A549 treated with AZD9567 at 1 μM for 4 hours (cell line): ENCODE results near the gene CCL3. TPM values are rescaled to one million over a fixed set of nuclear protein-coding genes. Genes with fewer than 3 reads are reported as not detected.

Source experiments
- total RNA-seq: library from RNA; stranded (reverse); fragments of 200-300 nt; extraction: Qiagen RNA extraction; gene quantifications from 5 replicates; pipeline ENCODE4 v1.2.3, GENCODE V29; 2022; ENCODE audit not compliant: insufficient read depth

Gene CCL3
- not detected in 5 replicates for total RNA-seq

DNA sequence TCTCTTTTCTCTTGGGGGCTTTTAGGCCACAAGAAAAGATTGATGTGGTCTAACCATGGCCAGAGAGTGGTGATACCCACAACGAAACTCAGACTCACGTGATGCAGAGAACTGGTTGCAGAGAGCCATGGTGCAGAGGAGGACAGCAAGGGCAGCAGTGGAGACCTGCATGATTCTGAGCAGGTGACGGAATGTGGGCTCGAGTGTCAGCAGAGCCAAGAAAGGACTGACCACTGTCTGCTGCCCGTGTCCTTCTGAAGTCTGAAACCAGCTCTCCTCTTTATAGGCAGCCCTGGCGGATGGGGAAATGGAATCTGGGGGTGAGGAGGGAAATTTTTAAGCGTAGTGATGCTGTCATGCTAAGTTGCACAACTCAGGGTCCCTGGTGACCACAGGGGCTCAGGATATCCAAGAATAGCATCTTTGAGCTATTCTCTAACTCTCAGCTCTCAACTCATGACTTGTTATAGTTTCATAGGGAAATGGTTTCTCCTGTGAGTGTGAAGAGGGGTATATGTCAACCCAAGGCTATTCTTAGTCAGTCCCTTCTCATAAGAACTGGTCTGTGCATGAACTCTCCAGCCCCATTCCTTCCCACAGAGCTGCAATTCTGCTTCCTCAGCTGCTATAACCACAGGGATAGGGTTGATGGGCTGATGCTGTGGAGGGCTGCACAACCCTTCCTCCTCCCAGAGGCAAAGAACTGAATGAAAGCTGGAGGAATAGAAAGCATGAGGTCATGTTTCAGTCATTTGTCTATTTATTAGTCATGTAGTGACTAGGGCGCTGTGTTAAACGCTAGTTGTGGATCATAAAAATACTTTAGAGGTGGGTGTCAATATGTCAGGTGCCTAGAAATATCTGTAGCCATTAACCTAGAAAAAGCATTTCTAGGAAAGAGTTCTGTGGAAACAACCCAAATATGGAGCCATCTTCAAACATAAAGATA, at the start of gene CCL3:
Gene CCL3, minus strand, starts transcription at position 256 of the 949 bp plus-strand sequence. Its CDS starts 85 bp downstream, at position 171.

DNA sequence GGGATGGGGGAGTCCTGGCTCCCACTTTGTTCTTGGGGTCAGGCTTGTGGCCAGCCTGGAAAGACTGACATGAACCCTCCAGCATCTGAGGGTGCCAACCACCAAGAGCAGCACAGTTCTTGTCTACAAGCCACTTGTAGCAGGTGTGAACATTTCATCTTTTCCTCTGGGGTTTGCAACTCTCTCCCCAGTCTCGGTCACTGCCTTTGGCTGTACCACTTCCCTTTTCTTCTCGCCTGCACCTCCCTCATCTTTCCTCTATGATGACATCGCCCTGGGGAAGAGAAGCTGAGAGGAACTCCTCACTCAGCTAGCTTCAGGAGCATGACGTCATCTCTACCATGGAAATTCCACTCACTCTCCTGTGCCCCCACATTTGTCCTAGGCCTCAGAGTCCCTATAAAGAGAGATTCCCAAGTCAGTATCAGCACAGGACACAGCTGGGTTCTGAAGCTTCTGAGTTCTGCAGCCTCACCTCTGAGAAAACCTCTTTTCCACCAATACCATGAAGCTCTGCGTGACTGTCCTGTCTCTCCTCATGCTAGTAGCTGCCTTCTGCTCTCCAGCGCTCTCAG, 13.5 kb upstream of the CCL3 start, which contains the start of gene CCL4:
Gene CCL4, plus strand, starts transcription at position 427 of the 575 bp plus-strand sequence. Its CDS starts 79 bp downstream, at position 506.

DNA sequence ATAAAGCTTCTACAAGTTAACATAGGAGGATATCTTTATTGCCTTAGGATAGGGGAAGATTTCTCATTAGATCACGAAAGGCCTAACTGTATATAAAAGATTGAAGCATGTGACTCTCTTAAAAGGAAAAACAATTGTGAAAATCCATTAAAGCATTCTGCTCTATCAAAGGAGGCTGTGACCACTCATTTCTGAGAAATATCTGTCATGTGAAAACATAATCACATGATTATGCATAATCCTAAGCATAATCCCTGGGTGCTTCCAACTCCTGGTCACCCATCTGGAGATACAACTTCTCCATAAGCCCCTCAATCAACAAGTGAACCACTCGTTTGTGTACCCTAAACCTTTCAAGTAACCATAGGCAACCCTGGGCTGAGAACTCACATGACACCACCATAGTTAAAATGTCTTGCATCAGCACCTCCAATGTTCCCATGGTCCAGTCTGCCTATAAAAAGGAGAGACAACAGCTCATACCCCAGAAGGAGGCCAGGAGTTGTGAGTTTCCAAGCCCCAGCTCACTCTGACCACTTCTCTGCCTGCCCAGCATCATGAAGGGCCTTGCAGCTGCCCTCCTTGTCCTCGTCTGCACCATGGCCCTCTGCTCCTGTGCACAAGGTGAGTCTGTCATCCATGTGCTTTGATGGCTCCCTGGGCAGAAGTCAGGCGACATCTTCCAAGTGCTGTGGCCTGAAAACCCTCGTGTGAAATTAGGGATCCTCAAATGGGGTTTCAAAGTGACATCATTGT, 26.0 kb downstream of the CCL3 start, which contains the start of gene CCL18:
Gene CCL18, plus strand, starts transcription at position 487 of the 756 bp plus-strand sequence. Its CDS starts 71 bp downstream, at position 558.

Other genes with a start within 250 kb of the CCL3 start
- not detected in 5 replicates for gene HEATR9, start 221.3 kb downstream of the CCL3 start, total RNA-seq
- 0.88 to 5.0 TPM (median 1.3 TPM) in 5 replicates for gene CCL5, start 209.8 kb downstream of the CCL3 start, total RNA-seq
- gene RDM1, start 159.4 kb downstream of the CCL3 start, total RNA-seq, result 1.9 to 4.7 TPM (median 2.9 TPM) in 5 replicates
- not detected in 5 replicates for gene LYZL6, start 146.4 kb downstream of the CCL3 start, total RNA-seq
- gene CCL16, start 108.6 kb downstream of the CCL3 start, total RNA-seq, result not detected in 5 replicates
- not detected in 5 replicates for gene CCL14, start 103.4 kb downstream of the CCL3 start, total RNA-seq
- 0.07 to 0.10 TPM in 2 of 5 replicates, not detected in the others for gene CCL15, start 88.6 kb downstream of the CCL3 start, total RNA-seq
- gene CCL23, start 72.2 kb downstream of the CCL3 start, total RNA-seq, result not detected in 5 replicates
- gene CCL18, start 25.9 kb downstream of the CCL3 start, total RNA-seq, result not detected in 5 replicates
- gene CCL4, start 13.7 kb upstream of the CCL3 start, total RNA-seq, result not detected in 5 replicates
- 3.5 to 4.6 TPM (median 3.8 TPM) in 4 of 5 replicates, not detected in the other for gene TBC1D3B, start 86.5 kb upstream of the CCL3 start, total RNA-seq
- gene CCL3L1, start 106.6 kb upstream of the CCL3 start, total RNA-seq, result not detected in 5 replicates
- not detected in 5 replicates for gene CCL4L2, start 120.9 kb upstream of the CCL3 start, total RNA-seq
- 0.10 to 0.60 TPM (median 0.27 TPM) in 4 of 5 replicates, not detected in the other for gene TBC1D3I, start 174.4 kb upstream of the CCL3 start, total RNA-seq
- gene TBC1D3G, start 233.7 kb upstream of the CCL3 start, total RNA-seq, result not detected in 5 replicates